Cortex of kidney (tissue), 1 donor: ENCODE data around the gene EMILIN1.
"Not testable (repeated sequence)": the region's sequence is repeated elsewhere in the genome, so short reads cannot be mapped to it uniquely, and the experiment has no call there.

Source experiments
- DNase-seq: peaks from one replicate; lab custom pipeline; 2025; lab: John Stamatoyannopoulos, UW

Gene EMILIN1

DNA sequence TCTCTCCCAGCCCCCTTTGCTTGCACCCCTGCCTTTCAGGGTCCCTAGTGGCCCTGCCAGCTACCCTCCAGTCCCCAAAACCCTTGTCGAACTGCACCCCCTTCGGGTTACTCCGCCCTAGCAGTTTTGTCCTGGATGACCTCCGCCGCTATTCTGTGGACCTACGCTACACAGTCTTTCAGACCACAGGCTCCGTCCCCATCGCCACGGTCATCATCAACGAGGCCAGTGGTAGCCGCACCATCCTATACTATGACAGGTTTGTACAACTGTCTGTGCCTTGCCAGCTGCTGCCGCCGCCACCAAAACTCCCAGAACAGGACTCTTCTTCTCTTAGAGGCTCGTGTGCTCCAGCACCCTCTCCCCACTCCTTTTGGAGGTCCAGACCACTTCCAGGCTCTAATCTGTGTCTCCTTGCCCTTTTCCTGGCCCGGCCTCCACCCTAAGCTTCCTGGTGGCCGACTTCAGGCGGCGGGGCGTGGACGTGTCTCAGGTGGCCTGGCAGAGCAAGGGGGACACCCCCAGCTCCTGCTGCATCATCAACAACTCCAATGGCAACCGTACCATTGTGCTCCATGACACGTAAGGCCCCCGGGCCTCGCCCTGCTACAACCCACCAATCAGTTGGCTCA lies 16.1 kb downstream of the EMILIN1 start:
- DNase-seq: no peak

DNA sequence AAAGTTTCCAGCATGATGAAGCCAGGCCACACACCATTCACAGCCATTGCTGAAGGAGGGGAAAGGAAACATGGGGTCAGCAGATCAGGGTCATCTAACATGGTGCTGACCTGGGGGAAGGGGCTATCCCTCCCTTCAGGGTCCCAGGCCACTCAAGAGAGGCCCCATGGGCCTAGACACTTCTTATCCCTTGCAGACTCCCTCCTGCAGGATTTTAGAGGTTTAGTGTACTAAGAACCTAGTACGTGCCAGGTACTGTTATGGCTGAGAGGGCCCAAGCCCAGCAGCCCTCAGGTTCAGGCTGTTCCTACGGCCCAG lies 17.0 kb downstream of the EMILIN1 start:
- no peak for DNase-seq

DNA sequence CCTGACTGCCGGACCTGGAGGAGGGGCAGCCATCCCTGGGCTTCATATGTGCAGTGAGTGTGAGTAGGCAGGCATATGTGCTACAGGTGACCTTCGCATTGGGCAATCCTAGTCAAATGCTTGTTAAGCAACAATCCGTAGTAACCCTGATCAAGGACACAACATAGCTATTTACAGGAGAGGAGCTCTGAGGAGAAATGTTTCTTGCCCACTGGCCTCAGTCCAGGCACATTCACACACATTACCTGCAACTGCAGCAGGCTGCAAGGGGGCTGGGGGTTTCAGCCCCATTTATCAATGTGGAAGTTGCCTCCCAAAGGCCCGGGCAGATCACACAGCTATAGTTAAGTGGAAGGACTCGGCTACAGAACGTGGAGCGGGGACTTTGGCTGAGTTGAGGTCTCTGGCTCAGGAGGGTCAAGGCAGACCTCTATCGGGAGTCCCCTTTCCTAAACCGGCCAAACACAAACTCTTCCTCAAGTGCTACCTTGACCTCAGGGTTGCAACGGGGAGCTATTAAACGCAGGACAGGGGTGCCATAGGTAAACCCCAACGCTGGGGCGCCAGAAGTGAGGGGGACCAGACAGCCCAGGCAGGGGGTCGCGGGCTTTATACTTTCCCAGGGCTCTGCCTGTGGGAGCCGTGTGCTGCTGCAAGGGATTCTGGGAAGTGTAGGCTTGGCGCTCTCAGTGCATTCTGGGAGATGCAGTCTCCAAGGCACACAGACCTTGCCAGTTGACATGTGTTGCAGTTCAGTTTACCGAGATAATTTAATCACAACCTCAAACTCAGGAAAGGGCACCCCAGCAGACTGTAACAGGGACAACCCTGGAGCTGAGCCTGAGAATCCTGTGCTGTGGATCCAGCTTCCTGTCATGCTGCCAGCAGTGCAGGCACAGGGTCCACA lies 17.6 kb downstream of the EMILIN1 start:
- no peak for DNase-seq

DNA sequence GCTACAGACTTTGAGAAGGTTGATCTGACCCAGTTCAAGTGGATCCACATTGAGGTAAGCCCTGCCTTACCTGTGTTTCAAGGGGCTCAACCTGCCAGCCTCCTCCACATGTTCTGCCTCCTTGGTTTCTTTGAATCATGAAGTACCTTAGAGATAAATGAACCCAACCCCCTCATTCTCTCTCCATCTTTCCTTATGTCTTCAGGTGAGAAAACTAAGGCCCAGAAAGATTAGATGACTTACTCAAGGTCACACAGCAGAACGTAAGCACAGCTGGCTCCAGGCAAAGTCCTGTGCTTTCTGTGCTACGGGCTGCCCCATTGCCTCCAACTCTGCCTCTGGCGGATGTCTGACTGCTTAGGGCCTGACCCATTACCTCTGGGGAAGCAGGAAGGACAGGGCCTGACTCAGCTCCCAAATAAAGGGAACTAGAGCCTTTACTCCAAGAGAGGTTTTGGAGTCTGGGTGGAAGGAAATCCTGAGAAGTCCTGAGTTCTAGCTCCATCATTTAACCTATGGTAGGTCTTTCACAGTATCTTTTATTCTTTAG lies 18.4 kb downstream of the EMILIN1 start:
- DNase-seq: no peak

DNA sequence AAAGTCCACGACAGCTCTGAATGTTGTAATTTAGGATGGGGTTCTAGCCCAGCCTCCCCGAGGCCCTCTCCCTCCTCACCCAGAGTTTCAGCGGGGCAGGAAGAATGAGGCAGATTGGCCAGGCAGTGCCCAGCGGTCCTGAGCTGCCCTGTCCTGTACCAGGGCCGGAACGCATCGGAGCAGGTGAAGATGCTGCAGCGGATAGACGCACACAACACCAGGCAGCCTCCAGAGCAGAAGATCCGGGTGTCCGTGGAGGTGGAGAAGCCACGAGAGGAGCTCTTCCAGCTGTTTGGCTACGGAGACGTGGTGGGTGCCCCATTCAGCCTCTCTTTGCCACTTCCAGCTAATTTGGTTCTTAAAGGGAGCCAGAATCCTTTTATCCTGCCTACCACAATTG lies 18.9 kb downstream of the EMILIN1 start:
- DNase-seq: no peak

DNA sequence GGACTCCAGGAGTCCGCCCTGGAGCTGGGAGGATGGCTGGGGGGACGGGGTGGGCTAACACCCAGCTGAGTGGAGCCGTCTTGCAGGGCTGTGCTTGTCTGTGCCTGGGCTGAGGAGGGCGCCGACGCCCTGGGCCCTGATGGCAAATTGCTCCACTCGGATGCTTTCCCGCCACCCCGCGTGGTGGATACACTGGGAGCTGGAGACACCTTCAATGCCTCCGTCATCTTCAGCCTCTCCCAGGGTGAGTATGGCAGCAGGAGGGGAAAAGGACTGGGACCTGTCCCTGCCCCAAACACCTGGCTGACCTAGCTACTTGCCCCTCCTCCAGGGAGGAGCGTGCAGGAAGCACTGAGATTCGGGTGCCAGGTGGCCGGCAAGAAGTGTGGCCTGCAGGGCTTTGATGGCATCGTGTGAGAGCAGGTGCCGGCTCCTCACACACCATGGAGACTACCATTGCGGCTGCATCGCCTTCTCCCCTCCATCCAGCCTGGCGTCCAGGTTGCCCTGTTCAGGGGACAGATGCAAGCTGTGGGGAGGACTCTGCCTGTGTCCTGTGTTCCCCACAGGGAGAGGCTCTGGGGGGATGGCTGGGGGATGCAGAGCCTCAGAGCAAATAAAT lies 21.0 kb downstream of the EMILIN1 start:
- no peak for DNase-seq

DNA sequence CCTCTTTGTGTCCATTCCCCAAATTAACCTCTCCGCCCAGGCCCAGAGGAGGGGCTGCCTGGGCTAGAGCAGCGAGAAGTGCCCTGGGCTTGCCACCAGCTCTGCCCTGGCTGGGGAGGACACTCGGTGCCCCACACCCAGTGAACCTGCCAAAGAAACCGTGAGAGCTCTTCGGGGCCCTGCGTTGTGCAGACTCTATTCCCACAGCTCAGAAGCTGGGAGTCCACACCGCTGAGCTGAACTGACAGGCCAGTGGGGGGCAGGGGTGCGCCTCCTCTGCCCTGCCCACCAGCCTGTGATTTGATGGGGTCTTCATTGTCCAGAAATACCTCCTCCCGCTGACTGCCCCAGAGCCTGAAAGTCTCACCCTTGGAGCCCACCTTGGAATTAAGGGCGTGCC lies 21.6 kb downstream of the EMILIN1 start:
- no peak for DNase-seq

DNA sequence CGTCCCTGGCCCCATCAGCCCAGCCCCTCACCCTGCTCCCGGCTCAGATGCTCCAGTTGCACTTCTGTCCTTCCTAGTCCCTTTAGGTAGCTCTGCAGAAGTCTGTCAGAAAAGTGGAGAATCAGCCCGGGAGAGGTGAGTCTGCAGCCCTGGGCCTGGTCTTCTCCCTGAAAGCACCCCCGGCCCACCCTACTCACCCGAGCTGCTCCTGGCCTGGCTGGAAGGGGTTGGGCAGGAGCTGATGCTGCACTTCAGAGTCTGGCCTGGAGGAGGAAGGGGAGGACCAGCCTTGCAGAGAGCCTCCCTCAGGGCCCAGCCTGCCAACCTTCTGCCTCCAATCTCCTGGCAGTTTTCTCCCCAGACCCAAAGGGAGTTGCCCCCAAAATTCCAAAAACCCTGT lies 23.9 kb downstream of the EMILIN1 start:
- no peak for DNase-seq

DNA sequence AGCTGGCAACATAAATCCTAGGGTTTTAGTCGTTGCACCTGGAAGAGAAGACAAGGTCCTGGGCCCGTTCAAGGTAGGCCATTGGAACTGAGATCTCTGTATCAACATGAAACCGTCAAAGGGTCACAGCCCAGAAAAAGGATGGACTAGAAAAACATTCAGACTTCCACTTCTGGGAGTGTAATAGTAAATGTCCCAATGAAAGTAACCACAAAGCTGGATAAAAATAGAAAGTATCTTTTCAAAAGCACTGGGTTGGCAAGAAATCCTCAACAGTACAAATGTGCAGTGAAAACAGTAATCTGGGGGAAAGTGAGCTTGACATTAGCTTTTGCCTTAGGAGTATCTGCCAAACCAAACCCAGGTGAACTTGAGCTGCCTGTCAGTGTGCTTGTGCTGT lies 27.6 kb downstream of the EMILIN1 start:
- DNase-seq: no peak

DNA sequence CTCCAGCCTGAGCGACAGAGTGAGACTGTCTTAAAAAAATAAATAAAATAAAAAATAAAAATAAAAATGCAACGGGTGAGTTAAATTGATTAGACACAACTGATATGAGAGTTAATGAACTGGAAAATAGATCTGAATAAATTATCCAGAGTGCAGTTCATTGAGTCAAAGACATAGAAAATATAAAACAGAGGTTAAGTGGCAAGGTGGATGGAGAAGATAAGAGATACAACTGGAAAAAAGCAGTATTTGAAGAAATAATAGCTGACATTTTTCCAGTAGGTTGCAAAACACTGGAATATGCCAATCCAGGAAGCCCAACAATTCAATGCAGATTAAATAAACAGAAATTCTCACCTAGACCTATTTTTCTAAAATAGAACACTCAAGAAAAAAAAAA lies 29.8 kb downstream of the EMILIN1 start:
- DNase-seq: no peak

DNA sequence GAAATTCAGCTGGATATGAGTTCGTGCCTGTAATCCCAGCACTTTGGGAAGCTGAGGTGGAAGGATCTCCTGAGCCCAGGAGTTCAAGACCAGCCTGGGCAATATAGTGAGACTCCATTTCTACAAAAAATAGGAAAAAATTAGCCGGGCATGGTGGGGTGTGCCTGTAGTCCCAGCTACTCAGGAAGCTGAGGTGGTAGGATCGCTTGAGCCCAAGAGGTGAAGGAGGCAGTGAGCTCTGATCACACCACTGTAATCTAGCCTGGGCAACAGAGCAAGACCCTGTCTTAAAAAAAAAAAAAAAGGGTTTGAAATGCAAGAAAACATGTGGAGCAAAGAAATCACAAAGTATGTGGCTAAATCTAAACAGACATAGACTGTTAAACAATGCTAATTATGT lies 30.7 kb downstream of the EMILIN1 start:
- no peak for DNase-seq

DNA sequence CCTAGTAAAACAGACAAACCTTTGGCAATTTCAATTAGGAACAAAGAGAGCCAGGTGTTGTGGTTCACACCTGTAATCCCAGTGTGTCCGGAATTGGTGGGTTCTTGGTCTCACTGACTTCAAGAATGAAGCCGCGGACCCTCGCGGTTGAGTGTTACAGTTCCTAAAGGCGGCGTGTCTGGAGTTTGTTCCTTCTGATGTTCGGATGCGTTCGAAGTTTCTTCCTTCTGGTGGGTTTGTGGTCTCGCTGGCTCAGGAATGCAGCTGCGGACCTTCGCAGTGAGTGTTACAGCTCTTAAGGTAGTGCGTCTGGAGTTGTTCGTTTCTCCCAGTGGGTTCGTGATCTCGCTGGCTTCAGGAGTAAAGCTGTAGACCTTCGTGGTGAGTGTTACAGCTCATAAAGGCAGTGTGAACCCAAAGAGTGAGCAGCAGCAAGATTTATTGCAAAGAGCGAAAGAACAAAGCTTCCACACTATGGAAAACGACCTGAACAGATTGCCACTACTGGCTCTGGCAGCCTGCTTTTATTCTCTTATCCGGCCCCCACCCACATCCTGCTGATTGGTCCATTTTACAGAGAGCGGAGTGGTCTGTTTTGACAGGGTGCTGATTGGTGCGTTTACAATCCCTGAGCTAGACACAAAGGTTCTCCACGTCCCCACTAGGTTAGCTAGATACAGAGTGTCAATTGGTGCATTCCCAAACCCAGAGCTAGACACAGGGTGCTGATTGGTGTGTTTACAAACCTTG lies 32.4 kb downstream of the EMILIN1 start:
- DNase-seq: not testable (repeated sequence)

DNA sequence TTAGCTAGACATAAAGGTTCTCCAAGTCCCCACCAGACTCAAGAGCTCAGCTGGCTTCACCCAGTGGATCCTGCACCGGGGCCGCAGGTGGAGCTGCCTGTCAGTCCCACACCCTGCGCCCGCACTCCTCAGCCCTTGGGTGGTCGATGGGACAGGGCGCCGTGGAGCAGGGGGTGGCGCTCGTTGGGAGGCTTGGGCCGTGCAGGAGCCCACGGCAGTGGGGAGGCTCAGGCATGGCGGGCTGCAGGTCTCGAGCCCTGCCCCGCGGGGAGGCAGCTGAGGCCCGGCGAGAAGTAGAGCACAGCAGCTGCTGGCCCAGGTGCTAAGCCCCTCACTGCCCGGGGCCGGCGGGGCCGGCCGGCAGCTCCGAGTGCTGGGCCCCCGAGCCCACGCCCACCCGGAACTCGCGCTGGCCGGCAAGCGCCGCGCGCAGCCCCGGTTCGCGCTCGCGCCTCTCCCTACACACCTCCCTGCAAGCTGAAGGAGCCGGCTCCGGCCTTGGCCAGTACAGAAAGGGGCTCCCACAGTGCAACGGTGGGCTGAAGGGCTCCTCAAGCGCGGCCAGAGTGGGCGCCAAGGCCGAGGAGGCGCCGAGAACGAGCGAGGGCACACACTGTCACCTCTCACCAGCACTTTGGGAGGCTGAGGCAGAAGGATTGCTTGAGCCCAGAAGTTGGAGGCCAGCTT lies 33.1 kb downstream of the EMILIN1 start:
- DNase-seq: not testable (repeated sequence)

DNA sequence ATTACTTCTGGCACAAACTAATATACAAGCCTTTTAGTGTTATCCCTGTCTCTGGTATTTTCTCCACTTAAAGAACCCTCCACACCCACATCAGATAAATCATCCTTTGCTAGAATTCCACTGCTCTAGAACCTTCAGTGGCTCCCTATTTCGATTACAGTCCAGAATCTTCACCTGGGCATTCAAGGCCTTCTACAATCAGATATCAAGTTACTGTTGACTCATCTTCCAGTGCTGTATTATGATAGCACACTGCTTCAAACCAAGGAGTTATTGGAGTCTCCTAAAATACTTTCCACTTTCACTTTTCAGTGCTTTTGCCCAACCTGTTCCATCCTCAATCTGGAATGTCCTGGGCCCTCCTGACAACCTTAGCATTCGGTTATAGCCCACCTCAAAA lies 37.1 kb downstream of the EMILIN1 start:
- DNase-seq: no peak

DNA sequence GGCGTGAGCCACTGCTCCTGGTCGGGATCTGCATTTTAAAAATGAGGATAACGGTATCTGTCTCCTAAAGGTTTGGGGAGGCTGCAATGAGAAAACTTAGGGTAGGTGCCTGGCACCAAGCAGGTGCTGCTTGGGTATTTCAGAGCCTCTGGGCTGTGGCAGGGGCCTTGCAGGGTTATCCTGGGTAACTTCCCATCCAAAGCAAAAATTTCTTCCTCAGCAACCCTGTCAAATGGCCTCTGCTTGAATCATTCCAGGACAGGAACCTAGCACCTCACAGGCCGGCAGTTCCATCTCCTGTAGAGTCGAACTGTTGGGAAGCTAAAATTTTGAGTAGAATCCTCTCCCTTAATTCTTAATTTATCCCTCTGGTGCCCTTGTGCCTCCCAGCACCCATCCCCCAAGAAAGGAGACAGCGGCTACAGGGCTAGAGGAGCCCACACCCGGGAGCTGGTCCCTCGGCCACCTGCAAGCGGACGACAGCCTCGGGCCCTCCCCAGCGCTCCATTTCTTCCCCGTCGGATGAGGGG lies 39.6 kb downstream of the EMILIN1 start:
- no peak for DNase-seq

DNA sequence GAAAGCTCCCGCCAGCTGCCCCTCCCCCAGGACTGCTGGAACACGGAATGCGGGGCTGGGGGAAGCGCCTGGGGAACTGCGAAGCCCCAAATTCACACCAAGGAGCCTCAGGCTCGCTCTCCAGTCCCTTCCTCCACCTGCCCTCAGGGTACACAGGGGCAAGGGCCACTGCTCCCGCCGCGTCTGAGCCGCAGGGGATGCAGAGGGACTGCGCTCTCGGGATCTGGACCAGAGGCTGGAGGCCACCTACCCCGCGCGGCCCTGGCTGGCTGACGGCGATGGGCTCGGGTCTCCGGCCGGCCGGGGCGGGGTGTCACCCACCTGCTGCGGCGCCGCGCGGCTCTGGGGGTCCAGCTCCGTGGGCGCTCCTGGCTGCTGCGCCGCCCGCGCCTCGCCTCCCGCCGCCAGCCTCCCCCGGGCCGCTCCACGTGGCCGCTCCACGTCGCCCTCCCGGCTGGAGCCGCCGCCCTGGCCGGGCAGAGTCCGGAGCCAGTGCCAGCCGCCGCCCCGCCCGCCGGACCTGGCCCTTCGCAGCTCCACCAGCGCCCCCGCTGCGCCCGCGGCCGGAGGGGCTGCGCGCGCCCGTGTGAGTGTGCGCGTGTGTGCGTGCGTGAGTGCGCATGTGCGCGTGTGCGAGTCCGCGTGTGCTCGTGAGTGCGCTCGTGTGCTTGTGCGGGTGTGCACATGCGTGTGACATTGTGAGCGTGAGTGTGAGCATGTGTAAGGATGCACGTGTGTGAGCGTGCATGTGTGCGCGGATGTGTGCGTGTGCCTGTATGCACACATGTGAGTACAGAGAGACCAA lies 40.3 kb downstream of the EMILIN1 start, which contains the start of gene CGREF1:
CGREF1 (minus strand) TSS at position 604 of the 805 bp plus-strand sequence. CDS start 14,762 bp downstream, outside the sequence.
- DNase-seq: no peak

DNA sequence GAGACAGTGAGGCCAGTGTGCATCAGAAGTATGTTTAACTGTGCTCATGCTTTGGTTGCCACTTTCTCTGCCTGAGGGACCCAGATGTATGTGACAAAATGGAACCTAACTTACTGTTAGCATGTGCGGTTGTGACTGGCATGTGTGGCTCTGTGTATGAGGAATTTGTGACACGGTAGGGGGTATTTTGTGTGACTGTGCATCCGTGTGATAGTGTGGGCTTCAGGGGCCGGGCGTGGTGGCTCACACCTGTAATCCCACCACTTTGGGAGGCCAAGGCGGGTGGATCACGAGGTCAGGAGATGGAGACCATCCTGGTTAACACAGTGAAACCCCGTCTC lies 40.9 kb downstream of the EMILIN1 start:
- DNase-seq: not testable (repeated sequence)

DNA sequence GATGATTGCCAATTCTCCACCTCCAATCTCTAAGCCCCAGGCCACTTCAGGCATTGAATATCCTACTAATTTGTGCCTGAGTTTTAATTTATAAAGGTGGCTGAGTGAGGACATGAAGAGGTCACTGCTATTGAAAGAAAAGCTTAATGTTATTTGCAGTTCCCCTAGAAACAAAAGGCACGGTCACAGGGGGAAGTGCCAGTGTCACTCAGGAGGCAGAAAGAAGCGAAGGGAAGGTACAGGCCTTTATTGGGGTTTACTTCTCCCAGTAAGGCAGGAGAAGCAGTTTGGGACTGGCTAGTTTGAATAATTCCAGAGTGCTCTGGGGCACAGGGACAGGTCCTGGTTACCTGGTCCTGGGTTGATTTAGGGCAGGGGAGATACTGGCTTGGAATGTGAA lies 43.5 kb downstream of the EMILIN1 start:
- DNase-seq: no peak

DNA sequence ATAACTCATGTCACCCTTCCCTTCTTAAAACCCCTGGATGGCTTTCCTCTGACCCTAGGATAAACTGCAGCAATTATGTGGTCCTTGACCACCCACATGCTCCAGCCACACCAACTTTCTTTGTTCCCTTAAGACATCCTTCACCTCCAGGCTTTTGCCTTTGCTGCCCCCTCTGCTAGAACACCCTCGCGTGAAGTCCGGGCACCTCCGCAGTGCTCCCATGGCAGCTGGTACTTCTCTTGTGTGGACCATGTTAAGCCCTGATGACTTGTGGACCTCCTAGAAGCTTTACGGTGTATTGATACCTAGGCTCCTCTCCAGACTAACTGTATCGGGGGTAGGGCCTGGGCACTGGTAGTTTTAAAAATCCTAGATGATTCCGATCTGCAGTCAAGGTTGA lies 44.4 kb downstream of the EMILIN1 start:
- DNase-seq: no peak
